ENCODE results near the gene EDDM13.
"Not testable (repeated sequence)": the region's sequence is repeated elsewhere in the genome, so short reads cannot be mapped to it uniquely, and the experiment has no call there.

EDDM13 gene

GRCh38 chr19:56307062-56307461 is 34.5 kb downstream of the EDDM13 start:
- H4K5ac ChIP-seq (ENCODE audit: low read length); H3K56ac ChIP-seq (ENCODE audit: low read length); DNase-seq; H4K8ac ChIP-seq (ENCODE audit: low read depth, low read length); H2BK15ac ChIP-seq (replicated peaks; ENCODE audit: low read depth); H2AK5ac ChIP-seq (ENCODE audit: low read length); H3K23ac ChIP-seq (ENCODE audit: low read length); H3K4me2 ChIP-seq (ENCODE audit: low read length); H3K36me3 ChIP-seq (ENCODE audit: control insufficient read depth, insufficient read depth, low read length); H3K27ac ChIP-seq (ENCODE audit: low read depth, low read length); H3K4me3 ChIP-seq (ENCODE audit: low read length); H3K79me2 ChIP-seq (ENCODE audit: control insufficient read depth, insufficient read depth, low read length); H3K9ac ChIP-seq (ENCODE audit: low read length); H3K27me3 ChIP-seq (ENCODE audit: insufficient read depth, low read length, poor library complexity); H3K4me1 ChIP-seq (ENCODE audit: control insufficient read depth, low read depth, low read length); H2BK5ac ChIP-seq (ENCODE audit: low read length); H3K79me1 ChIP-seq (ENCODE audit: low read length); H3K18ac ChIP-seq (ENCODE audit: low read length); H2BK120ac ChIP-seq (ENCODE audit: low read depth, low read length); H3K4ac ChIP-seq (ENCODE audit: low read depth, low read length): not testable (repeated sequence)
- no CpG with 5 or more reads among the region's 6 CpGs for WGBS (ENCODE audit: extremely low coverage, insufficient coverage, low lambda C conversion rate)

GRCh38 chr19:56308792-56309191 is 36.2 kb downstream of the EDDM13 start:
- H2BK120ac ChIP-seq (ENCODE audit: low read depth, low read length), result no peak overlapping the region
- H3K4ac ChIP-seq (ENCODE audit: low read depth, low read length), result no peak overlapping the region
- no peak overlapping the region for H3K9ac ChIP-seq (ENCODE audit: low read length)
- H2BK5ac ChIP-seq (ENCODE audit: low read length), result no peak overlapping the region
- H3K23ac ChIP-seq (ENCODE audit: low read length), result no peak overlapping the region
- H3K4me3 ChIP-seq (ENCODE audit: low read length), result no peak overlapping the region
- WGBS (ENCODE audit: extremely low coverage, insufficient coverage, low lambda C conversion rate), result no CpG with 5 or more reads among the region's 7 CpGs
- no peak overlapping the region for H3K27ac ChIP-seq (ENCODE audit: low read depth, low read length)
- no peak overlapping the region for H3K56ac ChIP-seq (ENCODE audit: low read length)
- no peaks in the 10 kb centered on the region for H3K79me2 ChIP-seq (ENCODE audit: control insufficient read depth, insufficient read depth, low read length)
- no peak overlapping the region for H2AK5ac ChIP-seq (ENCODE audit: low read length)
- no peak overlapping the region for H3K18ac ChIP-seq (ENCODE audit: low read length)
- no peak for DNase-seq
- H4K8ac ChIP-seq (ENCODE audit: low read depth, low read length), result no peak overlapping the region
- no peak overlapping the region for H3K4me2 ChIP-seq (ENCODE audit: low read length)
- no peaks in the 10 kb centered on the region for H3K36me3 ChIP-seq (ENCODE audit: control insufficient read depth, insufficient read depth, low read length)
- H3K27me3 ChIP-seq (ENCODE audit: insufficient read depth, low read length, poor library complexity), result no peaks in the 10 kb centered on the region
- no peaks in the 10 kb centered on the region for H3K4me1 ChIP-seq (ENCODE audit: control insufficient read depth, low read depth, low read length)
- H4K5ac ChIP-seq (ENCODE audit: low read length), result no peak overlapping the region
- H3K79me1 ChIP-seq (ENCODE audit: low read length), result no peaks in the 10 kb centered on the region
- H2BK15ac ChIP-seq (replicated peaks; ENCODE audit: low read depth), result no peak overlapping the region

GRCh38 chr19:56309511-56310185 is 37.1 kb downstream of the EDDM13 start:
- H3K27me3 ChIP-seq (ENCODE audit: insufficient read depth, low read length, poor library complexity), result no peaks in the 10 kb centered on the region
- H3K36me3 ChIP-seq (ENCODE audit: control insufficient read depth, insufficient read depth, low read length), result no peaks in the 10 kb centered on the region
- no peak overlapping the region for H3K4ac ChIP-seq (ENCODE audit: low read depth, low read length)
- H3K56ac ChIP-seq (ENCODE audit: low read length), result no peak overlapping the region
- no peaks in the 10 kb centered on the region for H3K4me1 ChIP-seq (ENCODE audit: control insufficient read depth, low read depth, low read length)
- no peak overlapping the region for H3K4me3 ChIP-seq (ENCODE audit: low read length)
- H3K9ac ChIP-seq (ENCODE audit: low read length), result no peak overlapping the region
- H4K8ac ChIP-seq (ENCODE audit: low read depth, low read length), result no peak overlapping the region
- WGBS (ENCODE audit: extremely low coverage, insufficient coverage, low lambda C conversion rate), result no CpG with 5 or more reads among the region's 11 CpGs
- no peak overlapping the region for H2BK5ac ChIP-seq (ENCODE audit: low read length)
- H4K5ac ChIP-seq (ENCODE audit: low read length), result no peak overlapping the region
- H2BK15ac ChIP-seq (replicated peaks; ENCODE audit: low read depth), result no peak overlapping the region
- H3K4me2 ChIP-seq (ENCODE audit: low read length), result no peak overlapping the region
- no peaks in the 10 kb centered on the region for H3K79me2 ChIP-seq (ENCODE audit: control insufficient read depth, insufficient read depth, low read length)
- H3K27ac ChIP-seq (ENCODE audit: low read depth, low read length), result no peak overlapping the region
- peak; percentile 78 for DNase-seq
- no peaks in the 10 kb centered on the region for H3K79me1 ChIP-seq (ENCODE audit: low read length)
- H2BK120ac ChIP-seq (ENCODE audit: low read depth, low read length), result no peak overlapping the region
- no peak overlapping the region for H2AK5ac ChIP-seq (ENCODE audit: low read length)
- no peak overlapping the region for H3K18ac ChIP-seq (ENCODE audit: low read length)
- no peak overlapping the region for H3K23ac ChIP-seq (ENCODE audit: low read length)

GRCh38 chr19:56310462-56310861 is 37.9 kb downstream of the EDDM13 start:
- Histone ChIP-seq H2BK120ac (ENCODE audit: low read depth, low read length) (no peak overlapping the region), H3K4me1 (ENCODE audit: control insufficient read depth, low read depth, low read length) (peaks cover under 1% of the 10 kb centered on the region), H2BK15ac (replicated peaks; ENCODE audit: low read depth) (no peak overlapping the region), H2AK5ac (ENCODE audit: low read length) (no peak overlapping the region), H4K5ac (ENCODE audit: low read length) (no peak overlapping the region), H2BK5ac (ENCODE audit: low read length) (no peak overlapping the region), H3K18ac (ENCODE audit: low read length) (no peak overlapping the region), H3K4ac (ENCODE audit: low read depth, low read length) (no peak overlapping the region), H4K8ac (ENCODE audit: low read depth, low read length) (no peak overlapping the region), H3K79me1 (ENCODE audit: low read length) (no peaks in the 10 kb centered on the region), H3K56ac (ENCODE audit: low read length) (no peak overlapping the region), H3K4me3 (ENCODE audit: low read length) (no peak overlapping the region), H3K36me3 (ENCODE audit: control insufficient read depth, insufficient read depth, low read length) (no peaks in the 10 kb centered on the region), H3K23ac (ENCODE audit: low read length) (no peak overlapping the region), H3K9ac (ENCODE audit: low read length) (no peak overlapping the region), H3K27me3 (ENCODE audit: insufficient read depth, low read length, poor library complexity) (no peaks in the 10 kb centered on the region), H3K27ac (ENCODE audit: low read depth, low read length) (no peak overlapping the region), H3K79me2 (ENCODE audit: control insufficient read depth, insufficient read depth, low read length) (no peaks in the 10 kb centered on the region), H3K4me2 (ENCODE audit: low read length) (no peak overlapping the region)
- DNase-seq, result no peak
- no CpG with 5 or more reads among the region's 8 CpGs for WGBS (ENCODE audit: extremely low coverage, insufficient coverage, low lambda C conversion rate)

GRCh38 chr19:56312342-56312741 is 39.8 kb downstream of the EDDM13 start:
- Histone ChIP-seq H4K5ac (ENCODE audit: low read length) (no peak overlapping the region), H3K56ac (ENCODE audit: low read length) (no peak overlapping the region), H3K23ac (ENCODE audit: low read length) (no peak overlapping the region), H2BK5ac (ENCODE audit: low read length) (no peak overlapping the region), H3K9ac (ENCODE audit: low read length) (no peak overlapping the region), H2BK15ac (replicated peaks; ENCODE audit: low read depth) (no peak overlapping the region), H3K36me3 (ENCODE audit: control insufficient read depth, insufficient read depth, low read length) (no peaks in the 10 kb centered on the region), H3K4ac (ENCODE audit: low read depth, low read length) (no peak overlapping the region), H4K8ac (ENCODE audit: low read depth, low read length) (no peak overlapping the region), H3K4me3 (ENCODE audit: low read length) (no peak overlapping the region), H3K4me1 (ENCODE audit: control insufficient read depth, low read depth, low read length) (peaks cover 4% of the 10 kb centered on the region), H3K79me1 (ENCODE audit: low read length) (no peaks in the 10 kb centered on the region), H3K79me2 (ENCODE audit: control insufficient read depth, insufficient read depth, low read length) (no peaks in the 10 kb centered on the region), H2BK120ac (ENCODE audit: low read depth, low read length) (no peak overlapping the region), H3K4me2 (ENCODE audit: low read length) (no peak overlapping the region), H2AK5ac (ENCODE audit: low read length) (no peak overlapping the region), H3K18ac (ENCODE audit: low read length) (no peak overlapping the region), H3K27ac (ENCODE audit: low read depth, low read length) (no peak overlapping the region), H3K27me3 (ENCODE audit: insufficient read depth, low read length, poor library complexity) (no peaks in the 10 kb centered on the region)
- WGBS (ENCODE audit: extremely low coverage, insufficient coverage, low lambda C conversion rate), result no CpG with 5 or more reads among the region's 4 CpGs
- no peak for DNase-seq
